Panc1 (cell line): ENCODE data around the gene OTULINL. TPM values are rescaled to one million over a fixed set of nuclear protein-coding genes. Genes with fewer than 3 reads are reported as not detected.

Source experiments
- ATAC-seq: fragments of 200-7000 bp; cut with Tn5 transposase; 2 replicates; pipeline ENCODE4 v1.9.1; 2020; ENCODE audit warnings: mild to moderate bottlenecking, moderate library complexity
- BruUV-seq: library from RNA; stranded (reverse); fragments of 400-500 nt; replicated peaks from 2 replicates; lab custom pipeline; 2021; lab: Mats Ljungman, UMichigan
- CTCF ChIA-PET: fragments of 300-600 bp; sonication (Branson Sonifier 250); formaldehyde crosslinking; loops from one replicate; lab custom pipeline; 2022; ENCODE audit warnings: antibody characterized with exemption; lab: Charles Lee
- POLR2A ChIA-PET: fragments of 300-600 bp; sonication (Branson Sonifier 250); formaldehyde crosslinking; loops from one replicate; lab custom pipeline; 2022; ENCODE audit warnings: antibody characterized with exemption; lab: Charles Lee
- DNase-seq: peaks from one replicate; pipeline ENCODE4 v3.0.0-alpha.2; 2010; ENCODE audit warnings: low read depth, low spot score
- H3K27ac ChIP-seq: 2 replicates; pipeline ENCODE4 v1.5.1; 2011; ENCODE audit warnings: mild to moderate bottlenecking, low read length, inconsistent platforms
- H3K27me3 ChIP-seq: fragments of 200-500 bp; sonication (Bioruptor generic); 2 replicates; pipeline ENCODE4 v1.6.0; 2014; ENCODE audit warnings: low read length, inconsistent platforms; ENCODE audit not compliant: control insufficient read depth, insufficient read depth
- H3K36me3 ChIP-seq: fragments of 200-500 bp; sonication (Bioruptor generic); 2 replicates; pipeline ENCODE4 v1.5.1; 2014; ENCODE audit warnings: inconsistent platforms, mild to moderate bottlenecking, low read length, moderate library complexity; ENCODE audit not compliant: control insufficient read depth, insufficient read depth
- H3K4me1 ChIP-seq: 2 replicates; pipeline ENCODE4 v1.5.1; 2011; ENCODE audit warnings: inconsistent platforms, mild to moderate bottlenecking, low read length, moderate library complexity; ENCODE audit not compliant: control insufficient read depth, insufficient read depth
- H3K4me3 ChIP-seq, 2 experiments: 2 replicates each; pipeline ENCODE4 v1.5.1; 2011 to 2012; ENCODE audit warnings: low read depth in 2 of 2, low read length in 2 of 2, mild to moderate bottlenecking in 2 of 2, inconsistent platforms in 1 of 2, moderate library complexity in 1 of 2
- H3K9me3 ChIP-seq: fragments of 200-500 bp; sonication (Bioruptor generic); 2 replicates; pipeline ENCODE4 v1.5.1; 2014; ENCODE audit warnings: low read depth, mild to moderate bottlenecking, inconsistent platforms, low read length, moderate library complexity; ENCODE audit not compliant: control insufficient read depth, insufficient read depth
- POLR2AphosphoS5 ChIP-seq: IDR thresholded peaks from 2 replicates; pipeline ENCODE4 v1.6.1; 2012; ENCODE audit warnings: mild to moderate bottlenecking, low read depth, low read length, moderate library complexity
- SIN3A ChIP-seq: IDR thresholded peaks from 2 replicates; pipeline ENCODE4 v1.6.1; 2012; ENCODE audit warnings: low read depth, mild to moderate bottlenecking, low read length, moderate library complexity, borderline replicate concordance; ENCODE audit not compliant: insufficient read depth
- TCF7L2 ChIP-seq: IDR thresholded peaks from 2 replicates; pipeline ENCODE4 v1.6.1; 2011; ENCODE audit warnings: mild to moderate bottlenecking, low read depth, low read length, inconsistent platforms
- in situ Hi-C: cut with HindIII; loops from 2 replicates; pipeline ENCODE4 v1.10.0; 2016; ENCODE audit warnings: low sequenced_read_pairs, low pct_unique_long_range_greater_than_20kb
- intact Hi-C: fragments of 100-400 bp; cut with micrococcal nuclease; formaldehyde crosslinking; loops from one replicate; pipeline ENCODE4 v1.10.0; 2022; ENCODE audit not compliant: unreplicated experiment
- total RNA-seq: library from RNA; stranded (reverse); gene quantifications from one replicate; pipeline ENCODE4 v1.2.1, GENCODE V29; 2021; ENCODE audit not compliant: unreplicated experiment
- TF ChIP-seq, protein P1 (sequence below), 2 experiments: IDR thresholded peaks; 2 replicates each; pipeline ENCODE4 v1.6.1; 2011 to 2012; ENCODE audit warnings: low read depth in 2 of 2, control low read depth in 1 of 2, low read length in 1 of 2, mild to moderate bottlenecking in 1 of 2, moderate library complexity in 1 of 2; ENCODE audit not compliant: insufficient read depth in 1 of 2
- TF ChIP-seq, protein P2 (sequence below): fragments of 450-650 bp; IDR thresholded peaks from 2 replicates; pipeline ENCODE4 v1.5.1; 2017; ENCODE audit warnings: mild to moderate bottlenecking

Gene OTULINL
- total RNA-seq, 1 experiment from 2014 or later, result 1.8 TPM

DNA sequence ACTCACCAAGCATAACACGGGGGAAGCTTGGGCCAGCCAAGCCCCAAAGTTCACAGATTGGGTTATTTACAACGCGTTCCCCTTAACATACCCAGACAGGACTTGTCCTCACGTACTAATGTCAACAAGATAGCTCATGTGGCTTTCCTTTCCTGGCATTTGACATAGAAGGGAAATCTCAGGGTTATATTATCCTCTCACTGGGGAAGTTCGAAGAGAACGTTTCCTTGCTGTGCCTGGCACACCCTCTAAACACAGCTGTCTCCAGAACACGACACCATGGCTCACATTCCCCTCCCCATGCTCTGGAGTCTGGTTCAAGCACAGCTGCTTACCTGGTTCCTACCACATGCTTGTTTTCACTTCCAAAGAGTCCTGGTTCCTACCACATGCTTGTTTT, 46.8 kb upstream of the OTULINL start:
- CTCF ChIA-PET, result no interaction called here
- no peak for TF ChIP-seq SIN3A
- TF ChIP-seq TCF7L2, result no peak
- TF ChIP-seq, protein P1, sequence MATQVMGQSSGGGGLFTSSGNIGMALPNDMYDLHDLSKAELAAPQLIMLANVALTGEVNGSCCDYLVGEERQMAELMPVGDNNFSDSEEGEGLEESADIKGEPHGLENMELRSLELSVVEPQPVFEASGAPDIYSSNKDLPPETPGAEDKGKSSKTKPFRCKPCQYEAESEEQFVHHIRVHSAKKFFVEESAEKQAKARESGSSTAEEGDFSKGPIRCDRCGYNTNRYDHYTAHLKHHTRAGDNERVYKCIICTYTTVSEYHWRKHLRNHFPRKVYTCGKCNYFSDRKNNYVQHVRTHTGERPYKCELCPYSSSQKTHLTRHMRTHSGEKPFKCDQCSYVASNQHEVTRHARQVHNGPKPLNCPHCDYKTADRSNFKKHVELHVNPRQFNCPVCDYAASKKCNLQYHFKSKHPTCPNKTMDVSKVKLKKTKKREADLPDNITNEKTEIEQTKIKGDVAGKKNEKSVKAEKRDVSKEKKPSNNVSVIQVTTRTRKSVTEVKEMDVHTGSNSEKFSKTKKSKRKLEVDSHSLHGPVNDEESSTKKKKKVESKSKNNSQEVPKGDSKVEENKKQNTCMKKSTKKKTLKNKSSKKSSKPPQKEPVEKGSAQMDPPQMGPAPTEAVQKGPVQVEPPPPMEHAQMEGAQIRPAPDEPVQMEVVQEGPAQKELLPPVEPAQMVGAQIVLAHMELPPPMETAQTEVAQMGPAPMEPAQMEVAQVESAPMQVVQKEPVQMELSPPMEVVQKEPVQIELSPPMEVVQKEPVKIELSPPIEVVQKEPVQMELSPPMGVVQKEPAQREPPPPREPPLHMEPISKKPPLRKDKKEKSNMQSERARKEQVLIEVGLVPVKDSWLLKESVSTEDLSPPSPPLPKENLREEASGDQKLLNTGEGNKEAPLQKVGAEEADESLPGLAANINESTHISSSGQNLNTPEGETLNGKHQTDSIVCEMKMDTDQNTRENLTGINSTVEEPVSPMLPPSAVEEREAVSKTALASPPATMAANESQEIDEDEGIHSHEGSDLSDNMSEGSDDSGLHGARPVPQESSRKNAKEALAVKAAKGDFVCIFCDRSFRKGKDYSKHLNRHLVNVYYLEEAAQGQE (IDR thresholded peaks at IDR 0.05; ENCODE audit: insufficient read depth in 1 of 2, low read depth in 2 of 2, low read length in 1 of 2), result no peak
- TF ChIP-seq, protein P2, sequence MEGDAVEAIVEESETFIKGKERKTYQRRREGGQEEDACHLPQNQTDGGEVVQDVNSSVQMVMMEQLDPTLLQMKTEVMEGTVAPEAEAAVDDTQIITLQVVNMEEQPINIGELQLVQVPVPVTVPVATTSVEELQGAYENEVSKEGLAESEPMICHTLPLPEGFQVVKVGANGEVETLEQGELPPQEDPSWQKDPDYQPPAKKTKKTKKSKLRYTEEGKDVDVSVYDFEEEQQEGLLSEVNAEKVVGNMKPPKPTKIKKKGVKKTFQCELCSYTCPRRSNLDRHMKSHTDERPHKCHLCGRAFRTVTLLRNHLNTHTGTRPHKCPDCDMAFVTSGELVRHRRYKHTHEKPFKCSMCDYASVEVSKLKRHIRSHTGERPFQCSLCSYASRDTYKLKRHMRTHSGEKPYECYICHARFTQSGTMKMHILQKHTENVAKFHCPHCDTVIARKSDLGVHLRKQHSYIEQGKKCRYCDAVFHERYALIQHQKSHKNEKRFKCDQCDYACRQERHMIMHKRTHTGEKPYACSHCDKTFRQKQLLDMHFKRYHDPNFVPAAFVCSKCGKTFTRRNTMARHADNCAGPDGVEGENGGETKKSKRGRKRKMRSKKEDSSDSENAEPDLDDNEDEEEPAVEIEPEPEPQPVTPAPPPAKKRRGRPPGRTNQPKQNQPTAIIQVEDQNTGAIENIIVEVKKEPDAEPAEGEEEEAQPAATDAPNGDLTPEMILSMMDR, result no peak
- no peak for TF ChIP-seq POLR2AphosphoS5
- no peaks in the 10 kb centered on the region for H3K9me3 ChIP-seq
- no peaks in the 10 kb centered on the region for H3K4me1 ChIP-seq
- H3K4me3 ChIP-seq, result no peak overlapping the region
- ATAC-seq, result 0 out of 2 replicates have a peak, but pooled peaks have one; percentile 26
- no peak overlapping the region for H3K27ac ChIP-seq
- intact Hi-C loops, result no loop called here
- H3K27me3 ChIP-seq, result no peaks in the 10 kb centered on the region
- BruUV-seq, result no TSS peak
- POLR2A ChIA-PET, result no interaction called here
- no peaks in the 10 kb centered on the region for H3K36me3 ChIP-seq
- in situ Hi-C loops, result no loop called here
- DNase-seq, result no peak

DNA sequence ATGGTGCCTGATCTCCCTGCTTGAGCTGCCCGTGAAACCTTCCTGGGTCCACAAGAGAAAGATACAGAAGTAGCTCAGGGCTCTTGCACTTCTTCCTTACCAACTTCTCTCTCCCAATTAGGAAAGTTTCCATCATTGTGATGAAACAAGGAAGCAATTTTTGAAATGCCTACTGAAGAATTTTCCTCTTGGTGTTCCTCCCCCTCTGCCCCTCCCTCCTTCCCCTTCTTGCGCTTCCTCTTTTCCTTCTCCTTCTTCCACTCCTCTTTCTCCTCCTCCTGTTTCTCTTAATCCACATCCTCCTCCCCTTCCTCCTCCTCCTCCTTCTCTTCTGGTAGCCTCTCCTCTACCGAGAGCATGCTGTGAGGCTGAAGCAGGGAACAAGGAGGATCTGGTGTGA, 36.3 kb upstream of the OTULINL start:
- Histone ChIP-seq H3K27me3 (peaks cover 5% of the 10 kb centered on the region), H3K4me1 (no peaks in the 10 kb centered on the region), H3K9me3 (no peaks in the 10 kb centered on the region), H3K36me3 (no peaks in the 10 kb centered on the region), H3K27ac (no peak overlapping the region), H3K4me3 (no peak overlapping the region)
- BruUV-seq, result no TSS peak
- TF ChIP-seq TCF7L2, result no peak
- TF ChIP-seq, protein P2, result no peak
- no peak for TF ChIP-seq SIN3A
- no peak for TF ChIP-seq POLR2AphosphoS5
- TF ChIP-seq, protein P1 (IDR thresholded peaks at IDR 0.05; ENCODE audit: insufficient read depth in 1 of 2, low read depth in 2 of 2, low read length in 1 of 2), result no peak
- DNase-seq, result no peak
- in situ Hi-C loops, result no loop called here
- intact Hi-C loops, result no loop called here
- no peak for ATAC-seq
- ChIA-PET CTCF (no interaction called here), POLR2A (no interaction called here)
